WTC11 (cell line): ENCODE measurements around the gene LYPD6.

Experiments
- ATF3 ChIP-seq: sonication (generic); formaldehyde crosslinking; conservative IDR thresholded peaks from 2 replicates; pipeline ENCODE4 v1.8.1; 2022; ENCODE audit warnings: mild to moderate bottlenecking, missing genetic modification reagents
- CTCF ChIP-seq: fragments of 200-600 bp; IDR thresholded peaks from 2 replicates; pipeline ENCODE4 v1.8.0; 2022; ENCODE audit warnings: antibody characterized with exemption
- NR1H2 ChIP-seq: sonication (generic); formaldehyde crosslinking; IDR thresholded peaks from 2 replicates; pipeline ENCODE4 v1.9.0; 2021; ENCODE audit warnings: mild to moderate bottlenecking, moderate library complexity, missing genetic modification reagents
- TCF7 ChIP-seq: sonication (generic); formaldehyde crosslinking; IDR thresholded peaks from 2 replicates; pipeline ENCODE4 v1.8.0; 2022; ENCODE audit warnings: mild to moderate bottlenecking, low read depth, missing genetic modification reagents, moderate library complexity
- TEAD4 ChIP-seq: sonication (generic); formaldehyde crosslinking; IDR thresholded peaks from 2 replicates; pipeline ENCODE4 v1.8.0; 2022; ENCODE audit warnings: mild to moderate bottlenecking, missing genetic modification reagents
- USF2 ChIP-seq: sonication (generic); formaldehyde crosslinking; IDR thresholded peaks from 2 replicates; pipeline ENCODE4 v1.8.1; 2023; ENCODE audit warnings: mild to moderate bottlenecking, missing genetic modification reagents, moderate library complexity
- ZNF396 ChIP-seq: fragments of 250-450 bp; sonication (Bioruptor Pico); IDR thresholded peaks from 2 replicates; pipeline ENCODE4 v1.8.0; 2021; ENCODE audit warnings: mild to moderate bottlenecking, moderate library complexity, borderline replicate concordance
- TF ChIP-seq, protein P1 (sequence below): sonication (generic); formaldehyde crosslinking; IDR thresholded peaks from 2 replicates; pipeline ENCODE4 v1.8.1; 2022; ENCODE audit warnings: missing genetic modification reagents, borderline replicate concordance

GRCh38 chr2:149448315-149448714, 117.9 kb downstream of the LYPD6 start:
- no peak for TF ChIP-seq NR1H2 (CRISPR knock-in tag)
- TF ChIP-seq CTCF: no peak
- TF ChIP-seq, protein P1, sequence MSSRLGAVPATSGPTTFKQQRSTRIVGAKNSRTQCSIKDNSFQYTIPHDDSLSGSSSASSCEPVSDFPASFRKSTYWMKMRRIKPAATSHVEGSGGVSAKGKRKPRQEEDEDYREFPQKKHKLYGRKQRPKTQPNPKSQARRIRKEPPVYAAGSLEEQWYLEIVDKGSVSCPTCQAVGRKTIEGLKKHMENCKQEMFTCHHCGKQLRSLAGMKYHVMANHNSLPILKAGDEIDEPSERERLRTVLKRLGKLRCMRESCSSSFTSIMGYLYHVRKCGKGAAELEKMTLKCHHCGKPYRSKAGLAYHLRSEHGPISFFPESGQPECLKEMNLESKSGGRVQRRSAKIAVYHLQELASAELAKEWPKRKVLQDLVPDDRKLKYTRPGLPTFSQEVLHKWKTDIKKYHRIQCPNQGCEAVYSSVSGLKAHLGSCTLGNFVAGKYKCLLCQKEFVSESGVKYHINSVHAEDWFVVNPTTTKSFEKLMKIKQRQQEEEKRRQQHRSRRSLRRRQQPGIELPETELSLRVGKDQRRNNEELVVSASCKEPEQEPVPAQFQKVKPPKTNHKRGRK (CRISPR knock-in tag): no peak
- TF ChIP-seq TEAD4: no peak
- TF ChIP-seq USF2 (CRISPR knock-in tag): no peak
- TF ChIP-seq ATF3 (CRISPR knock-in tag): no peak
- TF ChIP-seq TCF7 (CRISPR knock-in tag): no peak
- TF ChIP-seq ZNF396 (CRISPR knock-in tag): no peak
